Midbrain (tissue), 1 donor: Measurements from ENCODE around the gene TNFRSF12A.
A peak's percentile ranks its signal among the peaks of the same experiment; 100 is the strongest.

Experiments
- DNase-seq: peaks from one replicate; lab custom pipeline; 2025; lab: John Stamatoyannopoulos, UW

The TNFRSF12A gene

GRCh38 chr16:3026609-3027488, 6.7 kb downstream of the TNFRSF12A start:
- DNase-seq = no peak

- no peak for DNase-seq
Observed at GRCh38 chr16:3027489-3027795, 7.3 kb downstream of the TNFRSF12A start.

- peak; percentile 57 for DNase-seq
Observed at GRCh38 chr16:3027983-3028715, 8.0 kb downstream of the TNFRSF12A start.

GRCh38 chr16:3028716-3029319, 8.7 kb downstream of the TNFRSF12A start:
- no peak for DNase-seq

- no peak for DNase-seq
Observed at GRCh38 chr16:3029491-3030221, 9.5 kb downstream of the TNFRSF12A start.

- no peak for DNase-seq
Observed at GRCh38 chr16:3030222-3031212, 10.3 kb downstream of the TNFRSF12A start.

- DNase-seq = no peak
Observed at GRCh38 chr16:3032624-3033023, 12.5 kb downstream of the TNFRSF12A start.

GRCh38 chr16:3035289-3035971, 15.3 kb downstream of the TNFRSF12A start:
- no peak for DNase-seq

GRCh38 chr16:3035972-3036725, 16.0 kb downstream of the TNFRSF12A start:
- no peak for DNase-seq

GRCh38 chr16:3036726-3037315, 16.7 kb downstream of the TNFRSF12A start, which contains the start of gene BICDL2:
BICDL2 (minus strand) TSS chr16:3036944; CDS start chr16:3035496, 1,448 bp downstream.
- DNase-seq = no peak

GRCh38 chr16:3038256-3038655, 18.1 kb downstream of the TNFRSF12A start:
- DNase-seq = no peak

GRCh38 chr16:3038896-3039295, 18.7 kb downstream of the TNFRSF12A start:
- DNase-seq = no peak

- no peak for DNase-seq
Observed at GRCh38 chr16:3042376-3042775, 22.2 kb downstream of the TNFRSF12A start.

- no peak for DNase-seq
Observed at GRCh38 chr16:3044708-3045107, 24.5 kb downstream of the TNFRSF12A start.

GRCh38 chr16:3045758-3046640, 25.8 kb downstream of the TNFRSF12A start, which contains the start of gene MMP25:
MMP25 (plus strand) TSS chr16:3046561; CDS start chr16:3046918, 357 bp downstream.
- no peak for DNase-seq

GRCh38 chr16:3046641-3047386, 26.6 kb downstream of the TNFRSF12A start:
- DNase-seq = no peak

- no peak for DNase-seq
Observed at GRCh38 chr16:3047387-3047720, 27.2 kb downstream of the TNFRSF12A start.
